HT-29 (cell line): ENCODE measurements around the gene ARHGEF28. TPM values are rescaled to one million over a fixed set of nuclear protein-coding genes. Genes with fewer than 3 reads are reported as not detected.

Experiments used
- DNase-seq: peaks from one replicate; pipeline ENCODE4 v3.0.0-alpha.2; 2015; ENCODE audit warnings: low spot score
- total RNA-seq: library from RNA; depleted of rRNA; stranded (reverse); fragments of >200 nt; shearing (Covaris generic); gene quantifications from 2 replicates; pipeline ENCODE4 v1.2.3, GENCODE V29; 2014

Gene ARHGEF28
- total RNA-seq, 1 experiment from 2014 or later = 20.1 TPM

DNA sequence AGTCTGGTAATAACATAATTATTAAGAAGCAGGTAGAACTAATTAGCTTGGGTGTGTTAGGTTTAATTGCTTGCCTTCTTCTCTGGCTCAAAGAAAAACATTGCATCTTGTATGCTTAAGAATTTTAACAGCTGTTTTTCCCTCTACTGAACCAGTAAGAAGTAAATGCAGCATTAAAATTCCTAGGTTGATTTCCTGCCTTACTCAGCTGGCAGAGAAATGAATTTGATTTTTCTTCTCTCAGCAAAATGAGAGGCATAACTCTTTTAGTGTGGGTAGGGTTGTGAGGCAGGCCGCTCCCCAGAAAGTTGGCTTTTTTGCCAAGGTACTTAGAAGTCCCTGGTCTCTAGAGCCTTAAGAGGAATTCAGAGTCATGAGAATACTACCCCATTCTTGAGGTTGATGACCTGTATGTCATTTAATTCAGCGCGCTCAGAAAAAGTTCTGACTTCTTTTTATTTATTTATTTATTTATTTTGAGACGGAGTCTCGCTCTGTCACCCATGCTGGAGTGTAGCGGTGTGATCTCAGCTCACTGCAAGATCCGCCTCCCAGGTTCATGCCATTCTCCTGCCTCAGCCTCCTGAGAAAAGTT lies 302.6 kb downstream of the ARHGEF28 start:
- DNase-seq = no peak

DNA sequence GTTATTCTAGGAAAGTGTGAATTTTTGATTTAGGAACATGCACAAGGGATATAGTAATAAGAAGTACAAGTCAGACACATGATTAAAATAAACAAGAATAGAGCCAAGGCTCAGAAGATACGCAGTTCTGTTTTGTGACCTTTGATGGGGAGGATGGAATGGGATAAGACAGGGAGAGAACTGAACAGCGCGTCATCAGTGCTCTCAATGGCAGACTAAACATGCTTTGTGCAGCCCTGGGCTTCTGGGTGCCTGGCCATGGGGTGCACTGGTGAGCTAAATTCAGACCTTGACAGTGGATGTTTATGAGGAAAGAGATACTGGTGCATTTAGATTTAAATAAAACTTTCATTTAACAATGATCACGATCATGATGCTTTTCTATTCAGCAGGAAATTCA lies 309.7 kb downstream of the ARHGEF28 start:
- no peak for DNase-seq

DNA sequence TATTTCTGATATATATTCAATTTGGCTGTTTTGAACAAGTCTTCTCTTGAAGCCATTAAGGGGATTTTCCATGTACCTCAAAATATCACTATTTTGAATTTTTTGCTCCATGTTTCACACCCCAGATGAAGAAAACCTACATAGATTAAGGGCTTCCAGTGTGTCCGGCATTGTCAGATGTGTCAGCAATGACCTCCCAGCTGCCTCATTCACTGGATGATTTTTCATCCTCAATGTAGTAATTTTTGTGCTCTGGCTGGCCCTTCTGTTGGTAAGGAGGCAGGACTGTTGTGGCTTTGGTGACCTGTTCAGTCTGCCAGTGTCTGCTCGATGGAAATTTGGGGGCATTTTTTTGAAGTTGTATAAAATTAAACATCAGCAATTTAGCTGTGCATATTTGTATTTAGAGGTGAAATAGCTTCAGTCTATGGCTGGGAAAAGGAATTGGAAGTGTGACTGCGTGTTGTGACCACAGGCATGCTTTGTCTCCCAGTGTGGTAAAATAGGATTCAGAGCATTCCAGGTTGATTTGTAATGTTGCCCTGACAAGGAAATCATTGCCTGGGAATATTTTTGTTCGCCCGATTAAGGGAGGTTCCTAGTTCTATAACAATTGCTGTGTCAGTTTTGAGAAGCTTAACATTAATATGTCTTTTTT lies 312.4 kb downstream of the ARHGEF28 start:
- DNase-seq = peak; percentile 76

DNA sequence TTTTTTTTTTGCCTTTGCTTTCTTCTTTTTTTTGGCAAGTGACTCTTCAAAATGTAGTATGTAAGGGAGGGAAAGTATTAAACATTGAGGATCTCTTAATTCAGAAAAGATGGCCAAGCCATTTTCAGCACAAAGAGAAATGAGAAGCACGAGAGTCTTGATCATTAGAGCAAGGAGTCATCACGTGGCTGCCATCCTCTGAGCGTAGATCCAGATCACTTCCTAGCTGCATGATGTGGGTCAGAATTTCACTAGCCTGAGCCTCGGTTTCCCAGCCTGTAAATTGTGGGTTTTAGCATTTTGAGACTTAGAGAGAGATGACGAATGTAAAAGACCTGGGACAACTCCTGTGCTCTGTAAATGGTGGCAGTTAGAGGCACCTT lies 312.9 kb downstream of the ARHGEF28 start:
- no peak for DNase-seq

DNA sequence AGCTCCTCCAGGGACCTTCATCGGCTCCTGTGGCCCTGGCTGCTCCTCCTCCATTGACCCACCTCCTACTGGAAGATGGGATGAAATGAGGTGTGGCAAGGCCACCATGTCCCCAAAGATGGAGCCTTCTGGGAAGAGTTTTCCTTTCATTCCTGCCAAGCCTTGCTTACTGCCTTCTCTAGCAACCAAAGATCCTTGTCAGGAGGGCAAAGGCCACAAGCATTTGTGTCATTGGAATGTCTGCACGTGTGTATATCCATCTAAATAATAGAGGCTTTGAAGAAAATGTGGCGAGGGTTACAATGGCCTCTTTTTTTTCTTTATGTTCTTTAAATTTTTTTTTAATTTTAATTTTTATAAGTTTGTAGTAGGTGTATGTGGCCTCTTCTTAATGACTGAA lies 313.6 kb downstream of the ARHGEF28 start:
- DNase-seq = peak; percentile 16

DNA sequence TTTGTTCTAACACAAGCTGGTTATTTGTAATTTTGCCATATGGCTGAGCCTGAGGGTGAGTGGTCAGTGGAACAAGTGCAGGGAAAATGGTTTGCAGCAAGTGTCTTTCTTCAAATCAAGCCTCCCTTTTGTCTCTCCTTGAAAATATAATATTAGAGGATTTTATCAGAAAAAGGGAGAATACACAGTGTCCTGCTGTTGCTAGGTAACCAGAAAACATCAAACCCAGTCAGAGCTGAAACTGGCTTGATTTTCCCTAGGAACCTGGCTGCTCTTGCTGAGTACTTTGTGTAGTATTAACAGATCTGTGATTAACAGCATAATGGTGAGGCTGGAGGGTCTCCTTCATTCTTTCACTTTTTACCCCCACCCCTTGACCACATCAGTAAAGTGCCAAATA lies 314.0 kb downstream of the ARHGEF28 start:
- DNase-seq = no peak

DNA sequence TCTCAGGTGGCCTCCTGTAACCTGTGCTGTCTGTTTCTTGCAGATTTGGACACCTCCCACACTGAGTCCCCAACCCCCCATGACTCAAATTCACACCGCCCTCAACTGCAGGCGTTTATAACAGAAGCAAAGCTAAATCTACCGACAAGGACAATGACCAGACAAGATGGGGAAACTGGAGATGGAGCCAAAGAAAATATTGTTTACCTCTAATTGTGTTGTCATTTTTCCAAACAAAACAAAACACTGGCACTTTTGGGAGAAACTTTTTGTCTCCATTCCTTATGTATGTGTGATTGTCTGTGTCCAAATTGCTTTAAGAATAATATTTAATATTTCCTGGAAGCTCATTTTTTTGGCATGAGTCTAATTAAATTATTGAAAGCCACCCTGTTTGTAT lies 314.8 kb downstream of the ARHGEF28 start:
- no peak for DNase-seq

DNA sequence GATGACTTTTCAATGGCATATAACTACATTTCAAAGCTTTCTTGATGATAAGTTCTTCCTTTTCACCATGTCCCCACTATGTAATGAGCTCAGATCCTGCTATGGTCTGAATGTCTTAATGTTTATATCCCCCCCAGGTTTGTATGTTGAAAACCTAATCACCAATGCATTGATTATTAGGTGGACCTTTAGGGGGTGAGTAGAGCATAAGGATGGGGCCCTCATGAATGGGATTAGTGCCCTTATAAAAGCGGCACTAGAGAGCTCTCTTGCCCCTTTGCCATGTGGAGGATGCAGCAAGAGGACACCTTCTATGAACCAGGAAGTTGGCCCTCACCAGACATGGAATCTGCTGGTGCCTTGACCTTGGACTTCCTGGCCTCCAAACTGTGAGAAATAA lies 316.8 kb downstream of the ARHGEF28 start:
- no peak for DNase-seq

DNA sequence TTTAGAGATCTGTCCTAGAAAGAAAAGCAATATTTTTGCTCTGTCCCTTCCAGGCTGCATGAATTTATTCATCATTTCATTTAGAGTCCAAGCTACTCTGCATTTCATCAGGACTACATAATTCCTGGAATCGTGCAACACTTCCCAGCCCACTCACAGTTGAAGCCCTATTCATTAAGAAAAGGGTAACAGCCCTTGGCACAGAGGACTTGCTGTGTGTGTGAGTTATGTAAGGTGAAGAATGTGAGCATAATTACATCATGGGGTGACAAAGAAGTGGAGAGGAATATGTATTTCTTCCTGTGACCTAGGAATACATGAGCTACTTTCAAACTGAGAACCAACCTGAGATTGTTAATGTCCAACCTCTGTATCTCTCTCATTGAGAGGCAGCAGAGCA lies 317.4 kb downstream of the ARHGEF28 start:
- no peak for DNase-seq

DNA sequence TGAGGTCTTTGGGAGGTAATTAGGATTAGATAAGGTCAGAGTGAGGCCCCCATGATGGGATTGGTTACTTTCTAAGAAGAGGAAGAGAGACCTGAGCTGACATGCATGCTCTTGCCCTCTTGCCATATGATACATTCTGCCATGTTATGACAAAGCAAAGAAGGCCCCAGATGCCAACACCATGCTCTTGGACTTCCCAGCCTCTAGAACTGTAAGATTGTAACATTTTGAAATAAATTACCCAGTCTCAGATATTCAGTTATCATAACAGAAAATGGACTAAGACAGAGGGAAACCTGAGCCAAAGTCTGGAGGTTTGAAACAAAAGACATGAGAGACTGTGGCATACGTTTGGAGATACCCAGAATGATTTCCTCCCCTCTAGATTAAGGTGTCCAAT lies 318.6 kb downstream of the ARHGEF28 start:
- DNase-seq = no peak

DNA sequence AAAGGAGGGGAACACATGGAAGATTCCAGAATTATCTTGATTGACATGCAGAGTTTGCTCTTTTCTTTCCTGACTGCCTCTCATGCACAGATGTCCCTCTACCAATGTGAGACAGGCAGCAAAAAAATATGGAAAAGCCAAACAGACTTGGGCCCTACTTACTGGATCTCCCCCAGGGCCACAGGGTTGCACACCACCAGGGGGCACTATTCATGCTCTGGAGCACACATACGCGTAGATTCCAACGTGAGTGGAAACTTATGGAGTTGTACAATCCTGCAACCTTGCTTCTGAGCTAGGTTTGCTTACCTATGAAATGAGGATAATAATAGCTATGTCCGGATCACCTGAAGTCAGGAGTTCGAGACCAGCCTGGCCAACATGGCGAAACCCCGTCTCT lies 319.5 kb downstream of the ARHGEF28 start:
- DNase-seq = peak; percentile 12

DNA sequence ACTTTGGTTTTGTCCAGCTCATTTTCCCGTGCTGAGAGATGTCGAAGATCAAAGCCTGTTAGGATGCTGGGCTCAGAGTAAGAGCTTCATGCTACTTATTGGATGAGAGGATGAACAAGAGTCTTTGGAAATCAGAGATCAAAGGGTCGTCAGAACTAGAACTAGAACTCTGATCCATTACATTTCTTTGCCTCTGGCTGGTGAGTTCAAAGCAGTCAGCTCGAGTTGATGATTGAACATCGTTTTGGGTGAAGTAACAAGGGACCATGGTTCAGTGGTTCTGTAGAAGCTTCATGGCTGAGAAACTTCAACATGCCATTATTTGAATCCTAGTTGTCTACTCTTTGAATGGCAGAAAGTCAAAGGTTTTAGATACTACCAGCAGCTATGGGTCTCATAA lies 320.3 kb downstream of the ARHGEF28 start:
- DNase-seq = no peak

DNA sequence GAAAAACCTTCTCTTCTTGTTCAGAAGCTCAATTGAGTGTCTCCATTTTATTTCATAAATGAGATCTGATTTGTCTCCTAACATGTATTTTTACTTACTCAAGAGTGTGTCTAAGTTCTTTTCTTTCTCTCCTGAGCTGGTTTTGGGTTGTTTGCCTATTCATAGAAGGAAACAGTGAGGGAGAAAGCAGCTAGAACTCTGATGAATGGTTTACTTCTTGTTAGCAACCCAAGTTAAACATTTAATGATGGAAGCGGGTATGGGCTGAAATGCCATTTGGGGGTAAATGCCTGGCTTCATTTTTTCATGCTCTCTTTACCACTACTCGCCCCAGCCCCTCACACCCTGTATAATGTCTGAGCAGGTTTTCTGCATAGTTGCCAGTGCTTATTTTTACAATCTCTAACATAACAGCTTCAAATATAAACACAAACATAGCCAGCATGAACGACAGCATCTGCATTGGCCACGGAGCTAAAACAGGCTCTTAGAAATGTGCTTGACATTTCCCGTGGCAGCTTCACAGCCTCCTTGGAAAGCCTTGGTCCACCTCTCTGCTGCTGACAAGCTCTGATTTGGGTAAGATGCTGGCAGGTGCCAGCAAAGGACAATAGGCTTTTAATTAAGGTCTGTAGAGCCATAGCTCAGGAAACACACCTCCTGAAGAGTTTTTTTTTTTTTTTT lies 321.1 kb downstream of the ARHGEF28 start:
- DNase-seq = no peak

DNA sequence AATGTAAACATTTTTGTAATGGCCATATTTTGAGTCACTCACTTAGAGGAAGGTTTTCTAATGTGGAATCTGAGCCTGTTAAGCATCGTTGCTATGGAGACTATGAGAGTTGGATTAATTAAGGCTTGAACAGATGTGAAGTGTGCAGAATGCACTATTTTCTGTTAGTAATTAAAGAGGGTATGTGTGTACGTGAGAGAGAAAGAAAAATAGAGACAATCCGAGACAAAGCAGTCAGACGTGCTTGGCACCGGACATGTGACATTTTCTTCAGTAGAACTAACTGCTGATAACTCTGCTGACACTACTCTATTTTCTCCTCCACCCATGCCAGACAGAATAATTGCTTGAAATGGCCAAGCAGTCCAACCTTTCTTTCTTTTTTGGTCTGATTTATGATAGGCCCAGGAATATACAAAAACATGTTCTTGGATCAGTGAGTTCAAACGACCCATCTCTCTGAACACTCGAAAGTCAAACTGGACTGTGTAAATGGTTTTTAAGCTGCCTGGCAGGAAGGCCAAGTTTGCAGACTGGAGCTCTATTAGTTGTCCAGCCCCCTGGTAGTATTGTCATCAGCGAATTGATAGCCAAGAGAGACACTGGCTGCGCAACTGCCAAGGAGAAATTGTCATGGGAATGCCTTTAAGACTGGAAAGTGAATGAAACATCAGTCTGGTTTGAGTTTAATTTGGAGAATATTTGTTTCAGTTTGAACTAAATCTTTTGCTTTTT lies 322.1 kb downstream of the ARHGEF28 start:
- DNase-seq = no peak

DNA sequence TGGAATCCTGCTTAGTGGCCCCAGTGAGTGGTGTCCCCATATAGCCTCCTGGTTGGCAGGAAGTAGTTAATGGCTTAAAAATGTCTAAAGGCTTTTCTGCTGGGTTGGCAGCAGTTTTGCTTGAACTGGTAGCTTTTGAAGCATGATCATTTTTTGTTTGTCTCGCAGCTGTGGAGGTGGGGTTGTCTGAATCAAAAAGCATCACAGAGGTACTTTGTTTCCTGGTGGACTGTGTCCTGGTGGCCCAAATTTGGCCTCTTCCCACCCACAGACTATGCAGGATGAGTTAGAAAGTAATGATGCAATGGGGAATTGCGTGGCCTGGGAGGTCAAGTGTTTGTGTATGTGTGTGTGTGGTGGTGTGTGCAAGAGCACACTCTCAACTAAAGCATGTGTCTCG lies 322.7 kb downstream of the ARHGEF28 start:
- DNase-seq = no peak

DNA sequence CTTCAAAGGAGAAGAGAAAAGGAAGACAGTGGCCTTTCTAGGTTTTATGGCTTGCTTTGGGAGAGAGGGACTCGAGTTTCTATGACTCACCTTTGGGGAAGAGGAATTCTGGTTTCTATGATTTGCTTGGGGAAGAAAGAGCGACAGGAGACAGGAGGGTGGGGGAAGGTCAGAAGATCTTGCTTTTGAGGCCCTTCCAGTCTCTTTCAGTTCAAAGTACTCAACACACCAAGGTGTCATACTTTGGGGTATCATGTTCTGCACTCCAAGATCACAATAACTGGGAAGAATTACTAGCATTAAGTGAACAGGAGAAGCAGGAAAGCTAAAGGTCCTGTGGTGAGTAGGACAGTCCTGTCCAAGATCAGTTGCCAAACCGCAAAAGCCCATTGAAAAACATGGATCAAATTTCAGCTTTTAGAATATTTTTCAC lies 324.5 kb downstream of the ARHGEF28 start:
- no peak for DNase-seq

DNA sequence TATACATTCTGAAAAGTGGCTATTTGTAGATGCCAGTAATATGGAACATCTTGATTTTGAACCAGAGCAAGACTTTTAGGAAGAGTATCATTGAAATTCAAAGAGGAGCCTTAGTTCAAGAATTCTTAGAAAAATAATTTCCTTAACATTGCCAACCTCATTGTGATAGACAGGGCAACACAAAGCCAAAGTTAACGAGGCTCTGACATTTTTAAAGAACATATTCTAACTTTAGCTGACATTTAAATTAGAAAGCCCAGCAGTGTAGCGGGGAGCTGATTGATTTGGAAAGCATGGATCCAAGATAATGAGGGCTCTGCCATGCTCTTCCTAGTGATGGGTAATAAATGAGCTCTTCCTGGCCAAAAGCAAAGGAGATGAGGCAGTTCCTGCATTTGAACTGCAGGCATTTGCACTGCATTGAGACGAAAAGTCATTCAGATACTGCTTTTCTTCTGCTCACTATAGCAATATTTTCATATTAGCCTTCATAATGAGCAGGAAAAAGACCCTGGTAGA lies 325.0 kb downstream of the ARHGEF28 start:
- no peak for DNase-seq

DNA sequence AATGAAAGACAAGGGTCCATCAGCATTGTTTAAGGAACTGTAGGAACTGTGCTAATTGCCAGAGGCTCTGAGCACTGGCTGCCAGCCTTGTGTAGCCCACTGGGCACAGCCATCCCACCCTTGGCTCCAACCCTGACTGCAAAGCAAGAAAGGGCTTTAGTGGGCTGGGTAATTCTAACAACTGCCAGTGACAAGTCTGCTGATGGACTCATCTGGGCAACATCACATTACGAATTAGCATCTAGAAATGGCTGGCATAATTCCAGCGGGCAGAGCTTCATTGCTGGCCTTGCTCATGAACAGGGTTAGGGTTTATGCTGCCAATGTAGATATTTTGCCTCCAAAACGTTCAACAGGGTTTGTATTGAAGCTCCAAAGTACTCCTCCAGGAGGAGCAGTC lies 326.9 kb downstream of the ARHGEF28 start:
- DNase-seq = no peak

DNA sequence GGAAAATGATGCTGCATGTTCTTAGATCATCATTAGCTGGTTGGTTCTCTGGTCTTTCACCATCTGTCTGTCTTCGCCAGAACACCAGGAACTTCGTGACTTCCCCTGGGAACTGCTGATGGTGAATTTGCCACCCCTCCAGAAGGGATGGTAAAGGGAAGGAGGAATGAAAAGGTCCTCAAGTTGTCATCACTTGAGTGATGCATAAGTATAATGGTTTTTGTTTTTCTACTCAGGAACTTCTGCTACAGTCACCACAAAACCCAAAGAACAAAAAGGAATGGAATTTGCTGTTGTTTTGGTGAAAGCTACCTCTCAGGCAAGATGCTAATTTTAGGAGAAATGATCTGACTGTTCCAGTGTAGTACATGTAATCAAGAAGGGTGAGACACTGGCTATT lies 328.4 kb downstream of the ARHGEF28 start:
- DNase-seq = no peak

DNA sequence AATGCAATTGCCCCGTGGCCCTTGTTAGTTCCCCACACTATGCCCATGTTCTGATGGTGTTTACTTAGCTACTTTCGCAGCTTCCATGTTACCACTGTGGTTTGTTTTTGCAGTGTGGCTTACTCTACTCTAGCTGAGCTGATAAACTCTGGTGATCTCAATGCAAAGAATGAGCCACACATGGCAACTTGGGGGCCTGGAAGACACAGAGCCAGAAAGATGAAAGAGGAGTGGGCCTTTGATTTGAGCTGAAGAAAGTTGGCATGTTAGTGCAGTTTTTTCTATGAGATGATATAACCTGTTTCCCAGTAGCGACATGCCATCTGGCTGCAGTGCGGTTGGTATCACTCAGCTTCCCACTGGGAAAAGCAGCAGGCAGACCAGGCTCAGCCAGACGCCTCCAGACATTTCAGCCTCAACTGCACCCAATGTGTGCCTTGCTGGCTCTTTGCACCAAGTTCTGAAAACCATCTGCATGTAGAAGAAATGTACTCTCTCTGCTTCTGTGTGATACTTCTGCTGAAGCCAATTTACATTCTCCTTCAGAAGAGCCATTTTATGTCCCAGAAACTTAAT lies 329.4 kb downstream of the ARHGEF28 start:
- no peak for DNase-seq

DNA sequence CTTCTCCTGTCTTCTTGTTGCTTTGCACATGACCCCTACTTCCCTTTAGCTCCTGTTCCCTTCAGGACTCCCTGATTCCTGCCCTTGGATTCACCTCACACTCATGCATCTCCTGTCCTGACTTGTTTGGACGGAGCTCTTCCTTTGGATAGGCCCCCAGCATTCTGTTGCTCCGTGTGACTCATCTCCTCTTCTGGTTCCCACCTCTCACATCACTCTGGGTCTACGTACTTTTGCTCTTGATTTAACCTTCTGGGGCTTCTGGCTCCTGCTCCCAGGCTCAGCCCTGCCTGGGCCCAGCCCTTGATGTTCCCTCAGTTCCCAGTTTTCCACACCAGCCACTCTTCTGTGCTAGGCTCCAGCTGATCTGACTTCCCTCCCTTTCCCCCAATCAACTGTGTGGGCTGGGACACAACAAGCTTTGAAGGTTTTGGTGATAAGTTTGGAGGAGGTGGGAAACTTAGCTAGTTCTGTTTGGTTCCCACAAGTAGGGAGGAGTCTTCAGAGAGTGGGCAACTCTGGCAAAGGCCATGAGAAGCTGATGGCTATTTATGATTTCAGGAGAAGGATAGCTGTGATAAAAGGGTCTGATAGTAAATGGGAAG lies 331.5 kb downstream of the ARHGEF28 start:
- no peak for DNase-seq
